ENCODE results near the gene PLPPR5.

The PLPPR5 gene

DNA sequence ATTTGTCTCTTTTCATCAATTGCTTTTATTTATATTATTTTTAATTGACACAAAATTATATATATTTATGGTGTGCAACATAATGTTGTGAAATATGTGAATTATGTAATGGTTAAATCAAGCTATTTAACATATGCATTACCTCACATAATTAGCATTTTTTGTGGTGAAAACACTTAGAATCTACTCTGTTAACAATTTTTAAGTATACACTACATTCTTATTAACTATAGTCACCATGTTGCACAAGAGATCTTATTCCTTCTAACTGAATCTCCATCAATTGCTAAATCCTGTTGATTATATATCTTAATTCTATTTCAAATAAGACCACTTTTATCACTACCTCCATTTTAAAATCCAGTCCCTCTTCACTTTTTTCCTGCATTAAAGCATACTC, 42.5 kb downstream of the PLPPR5 start:
- Histone ChIP-seq H3K9ac (ENCODE audit: low read length) (no peak overlapping the region), H3K9me2 (ENCODE audit: low read depth, low read length) (no peaks in the 10 kb centered on the region), H3F3A (ENCODE audit: insufficient read depth, low read length) (no peaks in the 10 kb centered on the region), H3K4me2 (ENCODE audit: low read length) (no peak overlapping the region), H3K27ac (ENCODE audit: low read depth, low read length, poor library complexity, severe bottlenecking) (no peak overlapping the region), H3K36me3 (ENCODE audit: insufficient read depth, low read length) (no peaks in the 10 kb centered on the region), H3K4me3 (ENCODE audit: low read depth, low read length, poor library complexity, severe bottlenecking) (no peak overlapping the region), H3K9me3 (ENCODE audit: low read length) (no peaks in the 10 kb centered on the region), H4K20me1 (ENCODE audit: insufficient read depth, low read length) (no peaks in the 10 kb centered on the region), H3K4me1 (ENCODE audit: insufficient read depth, low read length, severe bottlenecking) (no peaks in the 10 kb centered on the region), H3K27me3 (ENCODE audit: insufficient read depth, low read length) (no peaks in the 10 kb centered on the region), H2AFZ (ENCODE audit: low read length) (no peak overlapping the region), H3K79me2 (ENCODE audit: insufficient read depth, low read length) (no peaks in the 10 kb centered on the region)
- TF ChIP-seq, protein P1, sequence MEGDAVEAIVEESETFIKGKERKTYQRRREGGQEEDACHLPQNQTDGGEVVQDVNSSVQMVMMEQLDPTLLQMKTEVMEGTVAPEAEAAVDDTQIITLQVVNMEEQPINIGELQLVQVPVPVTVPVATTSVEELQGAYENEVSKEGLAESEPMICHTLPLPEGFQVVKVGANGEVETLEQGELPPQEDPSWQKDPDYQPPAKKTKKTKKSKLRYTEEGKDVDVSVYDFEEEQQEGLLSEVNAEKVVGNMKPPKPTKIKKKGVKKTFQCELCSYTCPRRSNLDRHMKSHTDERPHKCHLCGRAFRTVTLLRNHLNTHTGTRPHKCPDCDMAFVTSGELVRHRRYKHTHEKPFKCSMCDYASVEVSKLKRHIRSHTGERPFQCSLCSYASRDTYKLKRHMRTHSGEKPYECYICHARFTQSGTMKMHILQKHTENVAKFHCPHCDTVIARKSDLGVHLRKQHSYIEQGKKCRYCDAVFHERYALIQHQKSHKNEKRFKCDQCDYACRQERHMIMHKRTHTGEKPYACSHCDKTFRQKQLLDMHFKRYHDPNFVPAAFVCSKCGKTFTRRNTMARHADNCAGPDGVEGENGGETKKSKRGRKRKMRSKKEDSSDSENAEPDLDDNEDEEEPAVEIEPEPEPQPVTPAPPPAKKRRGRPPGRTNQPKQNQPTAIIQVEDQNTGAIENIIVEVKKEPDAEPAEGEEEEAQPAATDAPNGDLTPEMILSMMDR (IDR thresholded peaks at IDR 0.05; ENCODE audit: low read length): no peak
- no peak for TF ChIP-seq EZH2 (IDR thresholded peaks at IDR 0.05; ENCODE audit: borderline replicate concordance, low read length)

DNA sequence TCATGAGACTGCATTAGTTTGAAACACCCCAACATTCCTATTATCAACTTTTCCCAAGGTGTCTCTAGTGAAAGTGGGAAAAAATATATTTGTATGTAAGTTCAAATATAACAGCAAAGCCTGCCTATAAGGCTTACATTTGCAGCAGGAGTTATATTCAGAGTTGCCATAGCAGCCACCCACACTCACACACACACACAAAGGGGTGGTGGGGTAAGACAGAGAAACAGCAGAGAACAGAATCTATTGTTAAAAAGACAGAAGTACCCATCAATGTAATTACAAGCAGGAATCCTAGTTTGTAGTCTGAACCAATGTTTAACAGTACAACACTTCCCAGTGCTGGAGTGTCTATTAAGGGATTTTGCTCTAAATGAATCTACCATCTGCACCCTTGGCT, 55.0 kb downstream of the PLPPR5 start:
- Histone ChIP-seq H3K9me2 (ENCODE audit: low read depth, low read length) (no peaks in the 10 kb centered on the region), H3K9me3 (ENCODE audit: low read length) (no peaks in the 10 kb centered on the region), H3K4me3 (ENCODE audit: low read depth, low read length, poor library complexity, severe bottlenecking) (no peak overlapping the region), H2AFZ (ENCODE audit: low read length) (no peak overlapping the region), H3K9ac (ENCODE audit: low read length) (no peak overlapping the region), H3K36me3 (ENCODE audit: insufficient read depth, low read length) (no peaks in the 10 kb centered on the region), H3K27me3 (ENCODE audit: insufficient read depth, low read length) (no peaks in the 10 kb centered on the region), H3K79me2 (ENCODE audit: insufficient read depth, low read length) (no peaks in the 10 kb centered on the region), H4K20me1 (ENCODE audit: insufficient read depth, low read length) (no peaks in the 10 kb centered on the region), H3K4me1 (ENCODE audit: insufficient read depth, low read length, severe bottlenecking) (no peaks in the 10 kb centered on the region), H3K4me2 (ENCODE audit: low read length) (no peak overlapping the region), H3K27ac (ENCODE audit: low read depth, low read length, poor library complexity, severe bottlenecking) (no peak overlapping the region), H3F3A (ENCODE audit: insufficient read depth, low read length) (no peaks in the 10 kb centered on the region)
- no peak for TF ChIP-seq EZH2 (IDR thresholded peaks at IDR 0.05; ENCODE audit: borderline replicate concordance, low read length)
- TF ChIP-seq, protein P1 (IDR thresholded peaks at IDR 0.05; ENCODE audit: low read length): no peak

DNA sequence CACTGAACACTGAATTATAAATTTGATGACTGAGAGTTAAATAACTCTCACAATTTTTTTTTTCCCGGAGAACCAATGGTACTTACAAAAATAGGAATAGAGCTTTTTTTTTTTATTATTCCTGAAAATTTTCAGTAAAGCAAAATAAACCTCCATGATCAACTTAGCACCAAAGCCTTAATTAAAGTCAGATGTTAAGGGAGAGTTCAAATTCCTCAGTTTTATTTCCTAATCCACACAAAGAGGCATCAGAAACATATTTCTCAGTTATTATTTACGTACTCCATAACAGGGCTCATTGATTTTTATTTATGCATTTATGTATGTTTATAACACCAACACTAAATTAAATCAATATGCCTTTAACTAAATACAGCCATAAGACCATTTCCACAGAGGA, 55.5 kb downstream of the PLPPR5 start:
- TF ChIP-seq, protein P1 (IDR thresholded peaks at IDR 0.05; ENCODE audit: low read length): no peak
- TF ChIP-seq EZH2 (IDR thresholded peaks at IDR 0.05; ENCODE audit: borderline replicate concordance, low read length): no peak
- H2AFZ ChIP-seq (ENCODE audit: low read length): no peak overlapping the region
- no peaks in the 10 kb centered on the region for H3K4me1 ChIP-seq (ENCODE audit: insufficient read depth, low read length, severe bottlenecking)
- H3K36me3 ChIP-seq (ENCODE audit: insufficient read depth, low read length): no peaks in the 10 kb centered on the region
- no peaks in the 10 kb centered on the region for H3K9me2 ChIP-seq (ENCODE audit: low read depth, low read length)
- no peak overlapping the region for H3K9ac ChIP-seq (ENCODE audit: low read length)
- no peak overlapping the region for H3K27ac ChIP-seq (ENCODE audit: low read depth, low read length, poor library complexity, severe bottlenecking)
- H3K4me3 ChIP-seq (ENCODE audit: low read depth, low read length, poor library complexity, severe bottlenecking): no peak overlapping the region
- H4K20me1 ChIP-seq (ENCODE audit: insufficient read depth, low read length): no peaks in the 10 kb centered on the region
- H3K27me3 ChIP-seq (ENCODE audit: insufficient read depth, low read length): no peaks in the 10 kb centered on the region
- no peaks in the 10 kb centered on the region for H3K9me3 ChIP-seq (ENCODE audit: low read length)
- H3K4me2 ChIP-seq (ENCODE audit: low read length): no peak overlapping the region
- no peaks in the 10 kb centered on the region for H3F3A ChIP-seq (ENCODE audit: insufficient read depth, low read length)
- no peaks in the 10 kb centered on the region for H3K79me2 ChIP-seq (ENCODE audit: insufficient read depth, low read length)
